ENCODE results near the gene RFX3. TPM values are rescaled to one million over a fixed set of nuclear protein-coding genes. Genes with fewer than 3 reads are reported as not detected.

RFX3 gene
- total and polyA plus RNA-seq, 2 of the 13 experiments (the other 11 are each of a cell fraction or from before 2014, with no cell fraction given): 2.7 to 5.3 TPM

GRCh38 chr9:3525836-3526164 lies at the start of gene RFX3 (continued):
- peak; percentile 66 for TF ChIP-seq TBL1XR1 (IDR thresholded peaks at IDR 0.05; ENCODE audit: borderline replicate concordance, low read length, partially characterized antibody)
- TF ChIP-seq TFAP4 (IDR thresholded peaks at IDR 0.05; ENCODE audit: borderline replicate concordance, low read depth): no peak
- TF ChIP-seq ARID3A (IDR thresholded peaks at IDR 0.05; ENCODE audit: low read depth, low read length): peak; percentile 44; the same call in 1 of the 2 replicates
- 0 out of 2 replicates have a peak, but pooled peaks have one; percentile 10 for TF ChIP-seq MNT (IDR thresholded peaks at IDR 0.05)
- TF ChIP-seq HDAC1 (CRISPR knock-in tag; IDR thresholded peaks at IDR 0.05): peak; percentile 7; the same call in 1 of the 2 replicates
- no peak for TF ChIP-seq GPBP1L1 (CRISPR knock-in tag; IDR thresholded peaks at IDR 0.05)
- peak; percentile 75 for TF ChIP-seq ZNF263 (CRISPR knock-in tag; IDR thresholded peaks at IDR 0.05)
- TF ChIP-seq PBX2 (CRISPR knock-in tag; IDR thresholded peaks at IDR 0.05): peak; percentile 85
- no peak for TF ChIP-seq SALL2 (CRISPR knock-in tag; IDR thresholded peaks at IDR 0.05)
- peak; percentile 85 for TF ChIP-seq RFX1 (IDR thresholded peaks at IDR 0.05)
- peak; percentile 85 for TF ChIP-seq RFX3 (CRISPR knock-in tag; IDR thresholded peaks at IDR 0.05)
- peak; percentile 17; the same call in 1 of the 2 replicates for TF ChIP-seq ZBTB2 (CRISPR knock-in tag; IDR thresholded peaks at IDR 0.05; ENCODE audit: low read depth)
- peak; percentile 14; the same call in 1 of the 2 replicates for TF ChIP-seq ZBTB4 (CRISPR knock-in tag; IDR thresholded peaks at IDR 0.05; ENCODE audit: borderline replicate concordance)
- TF ChIP-seq NR2C2 (CRISPR knock-in tag; IDR thresholded peaks at IDR 0.05; ENCODE audit: borderline replicate concordance): peak; percentile 8; the same call in 1 of the 2 replicates
- TF ChIP-seq SAP130 (CRISPR knock-in tag; IDR thresholded peaks at IDR 0.05; ENCODE audit: low read depth): peak; percentile 85
- TF ChIP-seq ZNF879 (CRISPR knock-in tag; IDR thresholded peaks at IDR 0.05): no peak

Data from HepG2 (cell line).